Osteoblast (primary cell): ENCODE measurements around the gene WWOX. TPM values are rescaled to one million over a fixed set of nuclear protein-coding genes. Genes with fewer than 3 reads are reported as not detected.

Experiments
- DNase-seq: peaks from one replicate; pipeline ENCODE4 v3.0.0; 2011; ENCODE audit warnings: low spot score, mixed read lengths; ENCODE audit not compliant: insufficient read length; ENCODE audit errors: missing footprints
- H2AFZ ChIP-seq: 2 replicates; pipeline ENCODE4 v1.6.0; 2011; ENCODE audit warnings: mild to moderate bottlenecking, low read length
- H3K27ac ChIP-seq: 2 replicates; pipeline ENCODE4 v1.5.1; 2011; ENCODE audit warnings: mild to moderate bottlenecking, low read depth, low read length, moderate library complexity
- H3K27me3 ChIP-seq: 2 replicates; pipeline ENCODE4 v1.6.0; 2012; ENCODE audit warnings: mild to moderate bottlenecking, control low read depth, inconsistent platforms, low read length, moderate library complexity; ENCODE audit not compliant: insufficient read depth
- H3K36me3 ChIP-seq: 2 replicates; pipeline ENCODE4 v1.5.1; 2011; ENCODE audit warnings: mild to moderate bottlenecking, low read length, control low read depth, moderate library complexity; ENCODE audit not compliant: insufficient read depth
- H3K4me1 ChIP-seq: 2 replicates; pipeline ENCODE4 v1.5.1; 2011; ENCODE audit warnings: mild to moderate bottlenecking, low read length, control low read depth, moderate library complexity; ENCODE audit not compliant: insufficient read depth
- H3K4me2 ChIP-seq: 2 replicates; pipeline ENCODE4 v1.6.0; 2011; ENCODE audit warnings: mild to moderate bottlenecking, low read length; ENCODE audit not compliant: insufficient read depth
- H3K4me3 ChIP-seq: fragments of 200-600 bp; sonication (generic); 3 replicates; pipeline ENCODE4 v1.5.1; 2012; ENCODE audit warnings: mild to moderate bottlenecking, low read length, inconsistent platforms; ENCODE audit not compliant: insufficient read depth
- H3K79me2 ChIP-seq: 2 replicates; pipeline ENCODE4 v1.6.0; 2012; ENCODE audit warnings: mild to moderate bottlenecking, low read length, control low read depth, inconsistent platforms; ENCODE audit not compliant: insufficient read depth
- H3K9me3 ChIP-seq: 2 replicates; pipeline ENCODE4 v1.5.1; 2011; ENCODE audit warnings: low read depth, low read length, control low read depth
- H4K20me1 ChIP-seq: 2 replicates; pipeline ENCODE4 v1.6.0; 2012; ENCODE audit warnings: mild to moderate bottlenecking, low read length, control low read depth; ENCODE audit not compliant: insufficient read depth
- CTCF ChIP-seq: IDR thresholded peaks from 2 replicates; pipeline ENCODE4 v1.5.1; 2011; ENCODE audit warnings: mild to moderate bottlenecking, low read depth, low read length, moderate library complexity; ENCODE audit errors: extremely low read depth
- total RNA-seq: library from RNA; depleted of rRNA; stranded (reverse); fragments of >200 nt; gene quantifications from 2 replicates; pipeline ENCODE4 v1.2.3, GENCODE V29; 2012

WWOX gene
- total RNA-seq, 1 donor = 23.9 TPM

DNA sequence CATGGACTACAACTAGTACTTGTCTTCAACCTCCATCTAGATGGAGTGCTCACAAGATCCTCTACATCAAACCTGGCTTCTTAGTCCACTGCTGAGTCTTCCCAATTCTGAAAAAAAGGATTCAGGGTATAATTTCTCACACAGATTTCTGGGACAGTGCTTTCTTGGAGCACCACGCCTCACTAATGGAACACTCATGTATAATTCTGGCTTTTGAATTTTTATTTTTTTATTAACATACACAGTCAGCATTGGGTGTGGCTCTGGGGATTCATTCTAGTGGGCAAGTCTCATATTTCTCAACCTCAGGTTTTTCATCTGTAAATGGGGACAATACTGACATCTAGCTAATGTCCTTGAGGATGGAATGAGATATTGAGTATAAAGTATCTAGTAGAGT is 696.0 kb downstream of the WWOX start:
- no peaks in the 10 kb centered on the region for H3K27me3 ChIP-seq
- no peak for TF ChIP-seq CTCF

GRCh38 chr16:78796221-78796866 is 696.9 kb downstream of the WWOX start:
- Histone ChIP-seq H3K36me3 (no peaks in the 10 kb centered on the region), H4K20me1 (no peaks in the 10 kb centered on the region), H3K4me3 (no peak overlapping the region), H3K9me3 (no peaks in the 10 kb centered on the region), H3K4me2 (no peak overlapping the region), H3K79me2 (no peaks in the 10 kb centered on the region), H3K4me1 (no peaks in the 10 kb centered on the region), H3K27me3 (no peaks in the 10 kb centered on the region), H2AFZ (no peak overlapping the region), H3K27ac (no peak overlapping the region)
- no peak for TF ChIP-seq CTCF
- no peak for DNase-seq

More for the DNA sequence above, 696.0 kb downstream of the WWOX start:
- no peaks in the 10 kb centered on the region for H4K20me1 ChIP-seq
- no peaks in the 10 kb centered on the region for H3K79me2 ChIP-seq
- no peak for DNase-seq
- H3K27ac ChIP-seq = no peak overlapping the region
- H3K36me3 ChIP-seq = no peaks in the 10 kb centered on the region
- H3K4me1 ChIP-seq = no peaks in the 10 kb centered on the region
- H2AFZ ChIP-seq = no peak overlapping the region
- H3K4me2 ChIP-seq = no peak overlapping the region
- H3K4me3 ChIP-seq = no peak overlapping the region
- peaks cover 3% of the 10 kb centered on the region for H3K9me3 ChIP-seq

- H3K4me1 ChIP-seq = no peaks in the 10 kb centered on the region
- TF ChIP-seq CTCF = no peak
- no peak for DNase-seq
Observed at GRCh38 chr16:78799429-78799828, 700.0 kb downstream of the WWOX start.

GRCh38 chr16:78800523-78800922 is 701.1 kb downstream of the WWOX start:
- H2AFZ ChIP-seq = no peak overlapping the region
- H3K4me2 ChIP-seq = no peak overlapping the region
- no peak for DNase-seq
- no peaks in the 10 kb centered on the region for H4K20me1 ChIP-seq
- no peaks in the 10 kb centered on the region for H3K79me2 ChIP-seq
- H3K4me3 ChIP-seq = no peak overlapping the region
- no peak for TF ChIP-seq CTCF
- no peaks in the 10 kb centered on the region for H3K9me3 ChIP-seq
- no peaks in the 10 kb centered on the region for H3K36me3 ChIP-seq
- H3K27ac ChIP-seq = no peak overlapping the region
- H3K27me3 ChIP-seq = no peaks in the 10 kb centered on the region
- H3K4me1 ChIP-seq = no peaks in the 10 kb centered on the region

More at GRCh38 chr16:78799429-78799828, 700.0 kb downstream of the WWOX start:
- no peaks in the 10 kb centered on the region for H3K27me3 ChIP-seq
- H4K20me1 ChIP-seq = no peaks in the 10 kb centered on the region
- no peak overlapping the region for H3K4me3 ChIP-seq
- H3K4me2 ChIP-seq = no peak overlapping the region
- H3K79me2 ChIP-seq = no peaks in the 10 kb centered on the region
- H3K27ac ChIP-seq = no peak overlapping the region
- H2AFZ ChIP-seq = no peak overlapping the region
- H3K9me3 ChIP-seq = no peaks in the 10 kb centered on the region
- no peaks in the 10 kb centered on the region for H3K36me3 ChIP-seq
